Umbilical cord (tissue), 2 donors: ENCODE results near the gene ZNF606. TPM values are rescaled to one million over a fixed set of nuclear protein-coding genes. Genes with fewer than 3 reads are reported as not detected.

Experiments
- DNase-seq: peaks from one replicate; pipeline ENCODE4 v3.0.0-alpha.2; 2015; ENCODE audit warnings: low spot score
- total RNA-seq: library from RNA; depleted of rRNA; stranded (reverse); fragments of >200 nt; gene quantifications from one replicate; pipeline ENCODE4 v1.2.3, GENCODE V29; 2014; ENCODE audit warnings: low replicate concordance; ENCODE audit not compliant: insufficient read depth

ZNF606 gene
- total RNA-seq, 1 donor from 2014 or later = 64.8 TPM

GRCh38 chr19:57934820-57935665 is 67.6 kb downstream of the ZNF606 start, which contains the start of gene ZNF418:
TSS of gene ZNF418 (minus strand) at chr19:57935402. CDS start at chr19:57933822, 1,580 bp downstream.
- DNase-seq = peak; percentile 93

- no peak for DNase-seq
These were observed 75.0 kb downstream of the ZNF606 start for GRCh38 chr19:57927587-57927986.

Other genes starting within 250 kb of the ZNF606 start
- 19.3 TPM for gene ZNF586, start 233.1 kb downstream of the ZNF606 start, total RNA-seq
- gene ZNF552, start 187.9 kb downstream of the ZNF606 start, total RNA-seq = 3.1 TPM
- gene ZNF587B, start 172.5 kb downstream of the ZNF606 start, total RNA-seq = 29.1 TPM
- 27.0 TPM for gene ZNF587, start 153.0 kb downstream of the ZNF606 start, total RNA-seq
- 20.0 TPM for gene ZNF814, start 113.8 kb downstream of the ZNF606 start, total RNA-seq
- gene ZNF417, start 86.2 kb downstream of the ZNF606 start, total RNA-seq = 29.1 TPM
- gene ZNF418, start 67.4 kb downstream of the ZNF606 start, total RNA-seq = 21.2 TPM
- gene ZNF256, start 55.1 kb downstream of the ZNF606 start, total RNA-seq = 14.0 TPM
- gene C19orf18, start 28.3 kb downstream of the ZNF606 start, total RNA-seq = not detected
- gene ZSCAN1, start 31.2 kb upstream of the ZNF606 start, total RNA-seq = 0.24 TPM
- gene ZNF135, start 56.5 kb upstream of the ZNF606 start, total RNA-seq = 8.9 TPM
- gene ZSCAN18, start 95.4 kb upstream of the ZNF606 start, total RNA-seq = 46.2 TPM
- 11.8 TPM for gene ZNF329, start 148.0 kb upstream of the ZNF606 start, total RNA-seq
- 14.7 TPM for gene ZNF274, start 180.2 kb upstream of the ZNF606 start, total RNA-seq
- 29.6 TPM for gene ZNF544, start 226.1 kb upstream of the ZNF606 start, total RNA-seq